ENCODE data around the gene TMEM14B.

GRCh38 chr6:10800810-10801209 lies 53.2 kb downstream of the TMEM14B start:
- TF ChIP-seq CTCF (IDR thresholded peaks at IDR 0.05) (no peak), POLR2A (IDR thresholded peaks at IDR 0.05) (no peak)
